GM20431 (cell line): ENCODE data around the gene SH3GLB2.
"Not testable (repeated sequence)": the region's sequence is repeated elsewhere in the genome, so short reads cannot be mapped to it uniquely, and the experiment has no call there.

ENCODE experiments used
- in situ Hi-C: fragments of 300-500 bp; cut with MseI, MboI; formaldehyde crosslinking; loops from one replicate; pipeline ENCODE4 v1.15.0; 2020; ENCODE audit warnings: low sequenced_read_pairs; ENCODE audit not compliant: unreplicated experiment

SH3GLB2 gene

GRCh38 chr9:129004173-129004572 lies 24.0 kb downstream of the SH3GLB2 start:
- in situ Hi-C loops: not testable (repeated sequence)

- in situ Hi-C loops: no loop called here
Measured at GRCh38 chr9:129002992-129003391, 25.1 kb downstream of the SH3GLB2 start.

GRCh38 chr9:129001504-129002325 lies 26.4 kb downstream of the SH3GLB2 start:
- in situ Hi-C loops: no loop called here

GRCh38 chr9:128999581-129000206 lies 28.4 kb downstream of the SH3GLB2 start:
- in situ Hi-C loops: no loop called here

GRCh38 chr9:128998462-128998861 lies 29.7 kb downstream of the SH3GLB2 start:
- in situ Hi-C loops: no loop called here

GRCh38 chr9:128995791-128996190 lies 32.3 kb downstream of the SH3GLB2 start:
- in situ Hi-C loops: no loop called here

- in situ Hi-C loops: no loop called here
Measured at GRCh38 chr9:128992995-128993394, 35.1 kb downstream of the SH3GLB2 start.

GRCh38 chr9:128987805-128988204 lies 40.3 kb downstream of the SH3GLB2 start:
- in situ Hi-C loops: no loop called here

GRCh38 chr9:128986671-128987070 lies 41.5 kb downstream of the SH3GLB2 start:
- in situ Hi-C loops: no loop called here

- in situ Hi-C loops: no loop called here
Measured at GRCh38 chr9:128983536-128983935, 44.6 kb downstream of the SH3GLB2 start.

- in situ Hi-C loops: no loop called here
Measured at GRCh38 chr9:128979111-128979510, 49.0 kb downstream of the SH3GLB2 start.

GRCh38 chr9:128972956-128973355 lies 55.2 kb downstream of the SH3GLB2 start:
- in situ Hi-C loops: no loop called here

GRCh38 chr9:128969491-128969890 lies 58.6 kb downstream of the SH3GLB2 start:
- in situ Hi-C loops: no loop called here

GRCh38 chr9:128961403-128961802 lies 66.7 kb downstream of the SH3GLB2 start:
- in situ Hi-C loops: not testable (repeated sequence)
